ENCODE data around the gene GIPC3. TPM values are rescaled to one million over a fixed set of nuclear protein-coding genes. Genes with fewer than 3 reads are reported as not detected.

GIPC3 gene
- total and polyA plus RNA-seq, 2 experiments from 2014 or later: 0.48 to 0.59 TPM

GRCh38 chr19:3639479-3639878, 54.2 kb downstream of the GIPC3 start (continued):
- TF ChIP-seq ZNF462 (CRISPR knock-in tag; IDR thresholded peaks at IDR 0.05): no peak
- no peak for TF ChIP-seq EZH2 (IDR thresholded peaks at IDR 0.05; ENCODE audit: low read depth, unreplicated experiment)
- TF ChIP-seq JUNB (IDR thresholded peaks at IDR 0.05; ENCODE audit: unreplicated experiment): no peak

GRCh38 chr19:3641515-3642269, 56.4 kb downstream of the GIPC3 start:
- Histone ChIP-seq H3K27me3 (ENCODE audit: insufficient read depth) (no peaks in the 10 kb centered on the region), H3K4me2 (no peak overlapping the region), H3K79me2 (replicated peaks; ENCODE audit: insufficient read depth) (no peaks in the 10 kb centered on the region), H2AFZ (no peak overlapping the region), H4K20me1 (replicated peaks; ENCODE audit: insufficient read depth) (no peaks in the 10 kb centered on the region; the same call in 1 of the 2 replicates), H3K4me3 (no peak overlapping the region), H3K4me1 (ENCODE audit: insufficient read depth) (no peaks in the 10 kb centered on the region), H3K9me2 (ENCODE audit: insufficient read depth) (no peaks in the 10 kb centered on the region), H3K27ac (ENCODE audit: low read depth) (no peak overlapping the region), H3K36me3 (ENCODE audit: insufficient read depth) (no peaks in the 10 kb centered on the region; the same call in 1 of the 2 replicates), H3F3A (replicated peaks; ENCODE audit: low read depth) (no peaks in the 10 kb centered on the region)
- no peaks in the 10 kb centered on the region for H3K9me3 Mint-ChIP-seq
- ATAC-seq: no peak
- H3K27me3 Mint-ChIP-seq (ENCODE audit: insufficient read depth, low read depth, poor library complexity): peaks cover 1% of the 10 kb centered on the region
- H3K4me1 Mint-ChIP-seq: no peaks in the 10 kb centered on the region
- no peak for DNase-seq (ENCODE audit: low spot score)
- H3K36me3 Mint-ChIP-seq (ENCODE audit: low read depth): peaks cover 13% of the 10 kb centered on the region
- no peak overlapping the region for H3K27ac Mint-ChIP-seq
- no peak overlapping the region for H3K4me3 Mint-ChIP-seq
- TF ChIP-seq STAT1 (IDR thresholded peaks at IDR 0.05; ENCODE audit: unreplicated experiment) (no peak), ZNF331 (CRISPR knock-in tag; IDR thresholded peaks at IDR 0.05; ENCODE audit: low read depth) (no peak), REST (IDR thresholded peaks at IDR 0.05; ENCODE audit: unreplicated experiment) (no peak), CTCF (conservative IDR thresholded peaks at IDR 0.05; ENCODE audit: low read depth in 2 of 2) (no peak), ZNF114 (CRISPR knock-in tag; IDR thresholded peaks at IDR 0.05) (no peak), POLR2AphosphoS5 (IDR thresholded peaks at IDR 0.05; ENCODE audit: low read depth) (no peak), NANOG (IDR thresholded peaks at IDR 0.05; ENCODE audit: borderline replicate concordance) (no peak), JUNB (IDR thresholded peaks at IDR 0.05; ENCODE audit: unreplicated experiment) (no peak), EZH2 (IDR thresholded peaks at IDR 0.05; ENCODE audit: low read depth, unreplicated experiment) (no peak)
